Measurements from ENCODE around the gene KCP.

Gene KCP

DNA sequence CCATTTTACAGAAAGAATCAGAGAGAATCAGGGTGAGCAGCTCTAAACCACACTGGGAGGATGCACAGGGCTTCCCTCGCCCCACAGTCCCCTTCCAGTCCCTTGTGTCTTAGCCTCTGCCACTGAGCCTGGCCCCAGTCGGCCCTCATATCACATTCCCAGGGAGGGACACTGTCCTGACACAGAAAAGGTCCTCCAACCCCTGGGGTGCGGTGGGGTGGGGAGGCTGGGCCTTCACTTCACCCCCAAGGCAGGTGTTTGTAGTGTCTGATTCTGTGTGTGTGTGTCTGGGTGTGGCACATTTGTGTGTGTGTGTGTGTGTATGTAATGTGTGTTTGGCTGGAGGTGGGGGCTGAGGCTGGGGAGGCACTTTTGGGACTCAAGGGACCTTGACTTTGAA is 1.8 kb upstream of the KCP start:
- CTCF ChIA-PET, result no interaction called here
- no peak overlapping the region for H3K27ac ChIP-seq
- TF ChIP-seq, protein P1, sequence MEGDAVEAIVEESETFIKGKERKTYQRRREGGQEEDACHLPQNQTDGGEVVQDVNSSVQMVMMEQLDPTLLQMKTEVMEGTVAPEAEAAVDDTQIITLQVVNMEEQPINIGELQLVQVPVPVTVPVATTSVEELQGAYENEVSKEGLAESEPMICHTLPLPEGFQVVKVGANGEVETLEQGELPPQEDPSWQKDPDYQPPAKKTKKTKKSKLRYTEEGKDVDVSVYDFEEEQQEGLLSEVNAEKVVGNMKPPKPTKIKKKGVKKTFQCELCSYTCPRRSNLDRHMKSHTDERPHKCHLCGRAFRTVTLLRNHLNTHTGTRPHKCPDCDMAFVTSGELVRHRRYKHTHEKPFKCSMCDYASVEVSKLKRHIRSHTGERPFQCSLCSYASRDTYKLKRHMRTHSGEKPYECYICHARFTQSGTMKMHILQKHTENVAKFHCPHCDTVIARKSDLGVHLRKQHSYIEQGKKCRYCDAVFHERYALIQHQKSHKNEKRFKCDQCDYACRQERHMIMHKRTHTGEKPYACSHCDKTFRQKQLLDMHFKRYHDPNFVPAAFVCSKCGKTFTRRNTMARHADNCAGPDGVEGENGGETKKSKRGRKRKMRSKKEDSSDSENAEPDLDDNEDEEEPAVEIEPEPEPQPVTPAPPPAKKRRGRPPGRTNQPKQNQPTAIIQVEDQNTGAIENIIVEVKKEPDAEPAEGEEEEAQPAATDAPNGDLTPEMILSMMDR (conservative IDR thresholded peaks at IDR 0.05; ENCODE audit: low read depth), result no peak
- POLR2A ChIA-PET (ENCODE audit: low non-redundant PET), result no interaction called here
- no peak for DNase-seq (ENCODE audit: low spot score)

DNA sequence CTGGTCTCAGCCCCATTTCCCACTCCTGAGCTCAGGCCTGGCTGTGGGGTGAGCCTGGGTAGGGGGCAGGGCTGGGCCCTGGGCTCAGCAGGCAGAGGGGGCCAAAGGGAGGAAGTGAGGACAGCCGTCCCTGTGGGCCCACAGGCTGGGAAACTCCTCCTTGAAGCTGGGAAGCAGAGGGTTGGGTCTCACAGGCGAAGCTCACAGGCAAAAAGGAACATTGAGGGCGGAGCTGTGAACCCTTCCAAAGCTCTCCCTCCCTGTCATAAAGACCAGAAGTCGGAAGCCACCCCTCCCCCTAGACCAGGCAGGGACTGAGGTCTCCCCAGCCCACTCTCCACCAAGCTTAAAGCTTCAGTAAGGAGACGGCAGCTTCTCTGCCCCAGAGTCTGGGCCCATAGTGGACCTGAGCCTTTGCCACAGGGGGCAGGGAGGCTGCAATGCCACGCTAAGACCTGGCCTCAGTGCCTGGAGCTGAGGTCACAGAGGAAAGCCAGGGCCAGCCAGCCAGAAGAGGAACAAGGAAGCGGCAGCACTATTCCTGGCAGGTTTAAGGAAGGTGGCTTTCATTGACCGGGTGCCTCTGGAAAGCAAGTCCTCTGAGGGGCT is 1.0 kb upstream of the KCP start:
- DNase-seq (ENCODE audit: low spot score), result no peak
- CTCF ChIA-PET, result no interaction called here

GRCh38 chr7:128909625-128910568 is 612 bp downstream of the KCP start:
- TF ChIP-seq, protein P1 (conservative IDR thresholded peaks at IDR 0.05; ENCODE audit: low read depth), result no peak
- DNase-seq (ENCODE audit: low spot score), result no peak
- ChIA-PET POLR2A (ENCODE audit: low non-redundant PET) (no interaction called here), CTCF (no interaction called here)
- H3K27ac ChIP-seq, result no peak overlapping the region

More for the DNA sequence above, 1.0 kb upstream of the KCP start:
- H3K27ac ChIP-seq, result no peak overlapping the region
- TF ChIP-seq, protein P1 (conservative IDR thresholded peaks at IDR 0.05; ENCODE audit: low read depth), result no peak
- POLR2A ChIA-PET (ENCODE audit: low non-redundant PET), result no interaction called here

GRCh38 chr7:128908750-128909624 is 1.5 kb downstream of the KCP start:
- POLR2A ChIA-PET (ENCODE audit: low non-redundant PET), result no interaction called here
- TF ChIP-seq, protein P1 (conservative IDR thresholded peaks at IDR 0.05; ENCODE audit: low read depth), result no peak
- H3K27ac ChIP-seq, result no peak overlapping the region
- CTCF ChIA-PET, result interaction anchor here (0.8 kb wide), 1 partner anchor 183 kb away, joined by 3 read pairs; no protein-coding TSS in a partner anchor
- DNase-seq (ENCODE audit: low spot score), result no peak

DNA sequence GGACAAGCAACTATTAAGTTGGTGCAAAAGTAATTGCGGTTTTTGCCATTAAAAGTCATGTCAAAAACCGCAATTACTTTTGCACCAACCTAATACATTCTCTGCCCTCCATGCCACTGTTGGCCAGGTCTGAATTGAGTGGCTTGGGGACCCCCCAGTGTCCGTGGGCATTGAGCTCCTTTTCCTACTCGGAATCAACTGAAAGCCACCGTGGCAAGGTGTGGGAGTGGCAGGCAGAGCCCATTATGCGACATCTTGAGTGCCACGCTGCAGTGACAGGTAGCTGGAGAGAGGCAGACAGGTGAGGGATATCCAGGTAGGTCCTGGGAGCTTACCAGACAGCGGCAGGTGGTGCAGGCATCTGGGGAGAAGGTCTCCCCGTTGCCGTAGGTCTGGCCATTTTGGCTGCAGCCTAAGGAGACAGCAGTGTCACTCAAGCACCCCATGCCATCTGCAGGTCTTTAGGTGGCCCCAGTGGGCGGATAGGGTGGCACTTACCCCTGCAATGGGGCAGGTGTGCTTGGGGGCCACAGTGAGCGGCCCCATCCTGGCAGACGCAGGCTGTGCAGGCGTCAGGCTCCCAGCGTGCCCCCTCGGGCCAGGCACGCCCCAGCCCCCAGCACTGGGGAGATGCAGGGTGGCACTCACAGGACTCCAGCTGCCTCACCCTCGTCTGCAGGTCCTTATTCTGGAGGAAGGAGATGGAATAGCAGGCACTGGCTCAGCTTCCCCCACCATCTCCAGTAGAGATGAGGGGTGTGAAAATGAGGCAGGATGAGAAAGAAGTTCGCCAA is 3.5 kb downstream of the KCP start:
- POLR2A ChIA-PET (ENCODE audit: low non-redundant PET), result no interaction called here
- DNase-seq (ENCODE audit: low spot score), result no peak
- no peak overlapping the region for H3K27ac ChIP-seq
- TF ChIP-seq, protein P1 (conservative IDR thresholded peaks at IDR 0.05; ENCODE audit: low read depth), result no peak
- CTCF ChIA-PET, result no interaction called here
